Stimulated activated CD8-positive, alpha-beta memory T cell treated with anti-CD3 and anti-CD28 coated beads, Interleukin-12 subunit alpha, Interleukin-12 subunit beta, amount 100 ng/mL, for 4 hours (primary cell): ENCODE measurements around the gene SECTM1.

Experiments
- DNase-seq: peaks from one replicate; pipeline ENCODE4 v3.0.0-alpha.2; 2020; ENCODE audit warnings: low read depth

SECTM1 gene

DNA sequence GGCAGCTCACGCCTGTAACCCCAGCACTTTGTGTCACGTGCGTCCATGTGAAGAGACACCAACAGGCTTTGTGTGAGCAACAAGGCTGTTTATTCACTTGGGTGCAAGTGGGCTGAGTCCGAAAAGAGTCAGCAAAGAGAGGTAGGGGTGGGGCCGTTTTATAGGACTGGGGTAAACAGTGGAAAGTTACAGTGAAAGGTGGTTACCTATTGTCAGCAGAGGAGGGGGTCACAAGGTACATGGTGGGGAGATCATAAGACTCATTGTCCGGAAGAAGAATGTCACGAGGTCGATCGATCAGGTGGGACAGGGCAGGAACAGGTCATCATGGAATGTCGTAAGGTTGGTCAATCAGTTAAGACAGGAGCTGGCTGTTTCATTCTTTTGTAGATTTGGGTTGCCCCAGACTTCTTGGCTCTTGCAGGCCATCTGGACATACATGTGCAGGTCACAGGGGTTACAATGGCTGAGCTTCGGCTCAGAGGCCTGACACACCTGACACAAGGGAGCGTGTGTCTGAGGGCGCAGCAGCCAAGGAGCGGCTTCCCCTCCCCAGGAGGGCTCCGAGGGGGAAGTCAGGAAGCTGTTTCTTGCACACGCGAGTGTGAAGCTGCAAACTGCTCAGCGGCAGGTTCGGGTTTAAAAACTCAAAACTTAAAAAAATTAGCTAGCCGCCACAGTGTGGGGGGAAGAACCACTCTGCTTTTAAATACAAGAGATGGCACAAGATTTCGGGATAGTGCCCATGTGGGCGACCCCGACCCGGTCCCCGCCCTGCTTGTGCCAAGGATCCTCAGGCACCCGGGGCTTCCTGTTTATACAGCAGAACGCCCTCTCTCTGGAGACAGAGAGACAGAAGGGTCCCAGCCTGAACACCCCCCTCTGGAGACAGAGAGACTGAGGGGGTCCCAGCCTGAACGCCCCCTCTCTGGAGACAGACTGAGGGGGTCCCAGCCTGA is 13.1 kb upstream of the SECTM1 start:
- no peak for DNase-seq

DNA sequence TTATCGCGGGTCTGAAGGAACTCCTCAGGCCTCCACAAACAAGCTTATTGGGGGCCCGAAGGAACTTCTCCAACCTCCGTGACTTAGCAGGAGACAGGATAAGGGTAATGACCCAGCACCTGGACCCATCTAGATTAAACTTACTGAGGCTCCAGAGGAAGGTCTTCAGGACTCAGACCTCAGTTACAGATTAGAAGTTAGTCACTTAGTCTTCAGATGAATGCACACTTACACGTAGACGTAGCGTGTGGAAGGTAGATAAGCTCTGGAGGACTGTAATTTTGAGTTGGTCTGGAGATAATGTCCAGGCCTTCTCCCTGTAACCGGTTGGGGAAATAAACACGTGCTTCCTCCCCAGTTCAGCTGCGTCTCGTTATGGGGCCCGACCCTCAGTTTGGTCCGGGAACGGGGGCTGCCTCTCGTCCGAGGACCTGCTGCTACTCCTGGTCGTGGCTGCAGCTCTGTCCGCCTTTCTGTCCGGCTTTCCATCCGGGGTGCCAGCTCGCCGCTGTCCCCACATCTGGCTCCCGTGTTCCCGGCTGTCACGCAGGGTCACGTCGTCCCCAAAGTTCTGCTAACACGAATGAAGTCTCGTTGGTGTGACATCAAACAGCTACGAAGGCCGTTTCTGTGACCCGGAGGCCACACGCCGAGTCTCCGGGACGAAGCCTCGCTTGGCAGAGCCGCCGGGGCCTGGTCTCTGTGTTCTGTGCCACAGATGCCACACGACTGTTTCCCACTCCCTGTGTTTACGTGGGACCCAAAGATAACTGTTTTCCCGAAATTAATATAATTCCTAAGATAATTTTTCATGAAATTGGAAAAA is 11.8 kb upstream of the SECTM1 start:
- no peak for DNase-seq

GRCh38 chr17:82344175-82344907 is 10.8 kb upstream of the SECTM1 start:
- DNase-seq = no peak

- DNase-seq = no peak
Observed at GRCh38 chr17:82343560-82343959, 10.0 kb upstream of the SECTM1 start.

- DNase-seq = no peak
Observed at GRCh38 chr17:82342361-82343079, 9.0 kb upstream of the SECTM1 start.

DNA sequence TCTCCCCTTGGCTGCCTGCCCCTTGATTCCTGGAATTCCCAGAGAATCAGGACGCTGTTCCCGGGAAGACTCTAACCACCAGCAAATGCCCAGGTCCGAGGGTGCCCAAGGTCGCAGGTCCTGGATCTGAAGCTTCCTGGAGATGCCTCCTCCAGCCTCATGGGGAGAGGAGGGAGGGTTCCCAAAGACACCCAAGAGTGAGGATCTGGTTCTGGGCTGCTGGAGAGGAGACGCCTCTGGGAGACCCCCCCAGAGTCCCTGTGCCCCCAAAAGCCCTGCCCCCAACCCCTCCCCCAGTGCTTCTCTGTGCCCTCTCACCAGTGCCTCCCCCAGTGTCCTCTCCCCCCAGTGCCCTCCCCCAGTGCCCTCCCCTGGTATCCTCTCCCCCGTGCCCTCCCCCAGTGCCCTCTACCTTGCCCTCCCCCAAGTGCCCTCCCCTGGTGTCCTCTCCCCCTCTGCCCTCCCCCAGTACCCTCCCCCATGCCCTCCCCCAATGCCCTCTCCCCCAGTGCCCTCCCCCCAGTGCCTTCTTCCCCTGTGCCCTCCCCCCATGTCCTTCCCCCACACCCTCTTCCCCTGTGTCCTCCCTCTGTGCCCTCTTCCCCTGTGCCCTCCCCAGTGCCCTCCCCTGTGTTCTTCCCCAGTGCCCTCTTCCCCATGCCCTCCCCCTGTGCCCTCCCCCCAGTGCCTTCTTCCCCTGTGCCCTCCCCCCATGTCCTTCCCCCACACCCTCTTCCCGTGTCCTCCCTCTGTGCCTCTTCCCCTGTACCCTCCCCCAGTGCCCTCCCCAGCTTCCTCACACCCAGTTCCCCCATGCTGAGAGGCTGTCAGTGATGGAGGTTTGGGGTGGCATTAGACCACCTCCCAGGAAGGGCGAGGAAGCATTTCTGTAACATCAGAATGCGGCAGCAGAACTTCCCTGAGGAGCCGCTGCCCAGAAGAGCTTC is 6.3 kb upstream of the SECTM1 start:
- DNase-seq = no peak

DNA sequence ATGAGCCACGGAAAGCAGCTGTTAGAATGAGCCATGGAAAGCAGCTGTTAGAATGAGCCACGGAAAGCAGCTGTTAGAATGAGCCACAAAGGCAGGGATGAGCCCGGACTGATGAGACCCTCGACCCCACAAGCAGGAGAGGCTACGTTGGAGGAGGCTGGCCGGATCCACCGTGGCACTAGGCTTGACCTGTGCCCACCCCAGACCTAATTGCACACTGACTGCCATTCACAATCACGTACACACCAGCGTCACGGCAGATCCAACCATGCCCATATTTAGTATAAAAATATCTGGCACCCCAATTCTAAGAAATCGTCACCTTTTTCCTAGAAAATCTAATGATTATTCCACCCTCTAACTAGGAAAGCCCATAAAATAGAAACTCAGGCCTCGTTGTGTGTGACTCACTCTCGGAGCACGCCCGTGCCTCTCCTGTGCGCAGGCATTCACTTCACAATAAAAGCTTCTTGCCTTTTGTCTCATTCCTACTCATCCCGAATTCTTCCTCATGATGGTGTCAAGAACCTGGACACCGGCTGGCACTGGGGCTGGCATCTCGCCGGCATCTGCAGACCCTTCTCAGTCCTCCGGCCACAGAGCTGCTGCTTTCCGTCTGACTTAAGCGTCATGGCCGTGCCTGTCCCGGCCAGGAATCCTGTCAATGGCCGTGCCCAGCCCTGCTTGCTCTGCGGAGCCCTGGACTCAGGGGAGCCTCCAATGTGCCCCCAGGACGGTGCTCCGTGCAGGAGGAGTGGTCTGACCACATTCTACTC is 5.5 kb upstream of the SECTM1 start:
- no peak for DNase-seq

DNA sequence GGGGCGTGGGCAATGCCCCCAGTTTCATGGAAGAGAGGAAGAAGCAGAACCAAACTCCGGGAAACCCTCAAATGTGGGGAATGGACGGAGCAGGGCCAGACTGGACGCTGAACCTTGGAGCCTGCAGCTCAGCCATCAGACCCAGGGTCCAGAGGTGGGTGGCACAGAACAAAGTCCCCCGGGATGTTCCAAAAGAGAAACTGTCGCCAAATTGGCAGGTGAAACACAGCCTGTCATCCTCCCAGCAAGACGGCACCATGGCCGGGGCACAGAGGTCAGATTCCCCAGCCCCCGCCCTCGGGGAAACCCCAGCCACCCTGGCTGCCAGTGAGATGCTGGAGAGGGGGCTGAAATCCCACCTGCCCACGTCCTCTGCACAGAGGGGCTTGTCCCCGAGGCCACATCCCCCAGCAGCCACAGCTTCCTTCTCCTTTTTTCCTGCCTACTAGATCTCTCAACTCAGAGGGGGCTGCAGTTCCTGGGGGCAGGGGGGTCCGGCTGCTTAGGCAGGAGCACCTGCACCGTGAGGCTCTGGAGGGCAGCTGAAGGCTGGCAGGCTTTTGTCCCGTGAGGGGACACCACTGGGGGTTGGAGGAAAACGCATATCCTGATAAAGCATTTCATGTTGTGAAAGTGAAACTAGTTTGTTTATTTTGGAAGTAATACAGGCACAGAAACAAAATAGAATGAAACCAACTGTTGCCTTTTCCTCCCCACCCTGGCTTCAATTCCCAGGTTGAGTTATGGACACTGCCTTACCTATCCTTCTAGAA is 1.2 kb upstream of the SECTM1 start:
- DNase-seq = no peak

GRCh38 chr17:82334204-82334621 is 647 bp upstream of the SECTM1 start:
- DNase-seq = no peak

DNA sequence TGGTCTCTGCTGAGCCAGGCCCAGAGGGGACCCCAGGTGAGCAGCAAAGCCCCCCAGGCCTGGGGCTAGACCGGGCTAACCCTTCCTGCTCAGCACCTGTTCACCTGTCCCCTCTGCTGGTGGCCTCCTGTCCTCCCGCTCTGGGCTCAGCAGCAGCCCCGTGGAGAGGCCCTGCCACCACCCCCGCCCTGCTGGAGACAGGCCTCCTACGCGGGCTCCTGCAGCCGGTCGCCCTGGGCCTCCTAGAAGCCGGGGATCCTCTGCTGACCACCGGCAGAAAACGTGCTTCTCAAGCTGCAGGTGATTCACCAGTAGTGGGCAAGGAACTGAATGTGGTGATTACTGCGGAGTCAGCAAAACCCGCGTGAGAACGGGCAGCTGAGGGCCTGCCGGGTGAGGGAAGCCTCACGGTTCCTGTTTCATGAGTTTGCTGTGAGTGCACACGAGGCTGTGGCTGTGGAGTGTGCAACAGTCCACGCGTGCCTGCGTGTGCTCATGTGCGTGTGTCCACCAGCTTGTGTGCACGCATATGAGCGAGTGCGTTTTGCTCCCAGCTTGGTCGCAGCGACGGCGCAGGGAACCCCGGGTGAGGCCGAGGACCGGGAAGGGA is 792 bp downstream of the SECTM1 start:
- no peak for DNase-seq

DNA sequence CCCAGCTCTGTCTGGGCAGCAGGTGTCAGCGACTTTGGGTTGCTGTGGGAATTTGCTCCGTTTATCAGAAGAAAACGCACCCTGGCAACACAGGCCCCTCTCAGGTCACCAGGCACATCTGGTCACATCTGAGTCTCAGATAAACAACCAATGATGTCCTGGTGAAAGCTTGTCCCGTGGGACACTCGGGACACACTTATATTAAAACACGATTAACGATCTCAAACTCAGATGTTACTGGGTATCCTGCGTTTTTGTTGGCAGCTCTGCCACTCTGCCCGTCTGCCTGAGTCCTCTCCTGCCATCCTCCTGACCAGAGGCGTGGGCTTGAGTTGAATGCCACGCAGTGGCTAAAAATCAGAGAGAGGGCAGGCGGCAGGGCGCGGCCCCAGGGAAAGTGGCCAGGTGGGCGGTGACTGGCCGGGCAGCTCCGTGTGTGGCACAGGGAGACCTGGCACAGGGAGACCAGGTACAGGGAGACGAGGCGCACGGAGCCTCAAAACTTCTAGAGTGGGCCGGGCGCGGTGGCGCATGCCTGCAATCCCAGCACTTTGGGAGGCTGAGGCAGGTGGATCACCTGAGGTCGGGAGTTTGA is 2.1 kb downstream of the SECTM1 start:
- DNase-seq = no peak

GRCh38 chr17:82330322-82331239 is 3.0 kb downstream of the SECTM1 start:
- no peak for DNase-seq

DNA sequence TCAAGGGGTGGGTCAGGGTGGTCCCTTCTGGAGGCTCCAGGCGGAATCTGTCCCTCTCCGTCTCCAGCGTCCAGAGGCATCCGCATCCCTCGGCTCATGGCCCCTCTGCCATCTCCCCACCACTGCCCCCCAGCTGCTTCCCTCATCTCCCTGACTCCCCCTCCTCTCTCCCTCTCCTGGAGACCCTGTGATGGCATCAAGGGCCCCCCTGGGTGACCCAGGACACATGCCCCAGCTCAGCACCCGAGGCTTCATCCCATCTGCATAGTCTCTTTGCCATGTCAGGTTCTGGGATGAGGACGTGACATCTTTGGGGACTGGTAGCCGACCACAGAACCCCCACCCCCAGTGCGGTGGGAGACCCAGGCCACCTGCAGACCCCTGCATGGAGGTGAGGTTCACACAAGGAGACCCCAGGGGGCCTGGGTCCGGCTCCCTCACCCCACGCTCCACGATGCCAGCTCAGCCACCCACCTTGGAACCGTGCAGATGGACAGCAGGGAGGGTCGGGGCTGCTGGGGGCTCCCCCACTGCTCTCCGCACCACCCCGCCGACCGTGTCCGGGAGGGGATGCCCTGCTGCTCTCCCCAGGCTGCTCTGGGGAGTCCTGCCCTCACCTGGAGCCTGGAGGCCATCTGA is 3.8 kb downstream of the SECTM1 start:
- DNase-seq = no peak

- DNase-seq = no peak
Observed at GRCh38 chr17:82328994-82329507, 4.5 kb downstream of the SECTM1 start.

DNA sequence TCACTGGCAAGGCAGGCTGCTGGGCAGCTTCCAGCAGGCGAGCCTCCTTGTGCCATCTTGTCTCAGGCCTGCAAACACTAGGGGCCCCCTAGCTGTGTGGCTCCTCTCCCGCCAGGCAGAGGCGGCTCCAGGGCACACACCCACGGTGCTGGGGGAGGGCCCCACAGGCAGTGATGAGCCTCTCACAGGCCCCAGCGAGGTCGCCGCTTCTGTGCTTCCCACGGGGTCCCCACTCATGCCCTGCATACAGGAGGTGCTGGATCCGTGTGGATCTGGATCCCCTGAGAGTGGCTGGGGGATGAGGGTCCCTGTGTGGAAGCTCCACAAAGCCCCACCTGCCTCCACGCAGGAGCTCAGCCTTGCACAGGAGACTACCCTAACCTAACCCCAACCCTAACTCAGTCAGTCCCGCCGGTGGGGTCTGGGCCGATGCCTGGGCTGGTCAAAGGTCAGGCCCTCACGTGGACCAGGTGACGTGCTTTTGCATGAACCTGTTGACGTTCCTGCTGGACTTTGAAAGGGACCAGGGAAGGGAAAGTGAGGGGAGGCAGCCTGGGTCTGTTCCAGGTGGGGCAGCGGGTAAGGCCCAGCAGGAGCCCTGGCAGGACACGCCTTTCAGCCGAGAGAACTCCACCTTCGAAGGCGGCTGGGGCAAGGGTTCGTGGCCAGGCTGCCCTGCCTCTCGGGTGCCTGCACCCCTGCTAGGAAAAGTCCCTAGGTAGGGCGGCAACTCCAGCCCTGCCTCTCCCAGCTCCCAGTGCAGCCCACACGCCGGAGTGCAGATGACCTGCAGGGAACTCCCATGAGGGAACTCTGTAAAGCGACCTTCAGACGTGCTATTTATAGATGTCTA is 5.2 kb downstream of the SECTM1 start:
- no peak for DNase-seq
